Right lung (tissue), 5 donors: ENCODE data around the gene TMOD2. TPM values are rescaled to one million over a fixed set of nuclear protein-coding genes. Genes with fewer than 3 reads are reported as not detected.
"Not testable (repeated sequence)": the region's sequence is repeated elsewhere in the genome, so short reads cannot be mapped to it uniquely, and the experiment has no call there.

Experiments
- DNase-seq, 2 donors: peaks; one replicate each; pipeline ENCODE4 v3.0.0-alpha.2; 2013
- polyA plus RNA-seq, 5 donors: library from polyadenylated mRNA; unstranded; fragments of 120-200 nt; gene quantifications; one replicate each; pipeline versions ENCODE4 v1.2.1 to v1.2.3, GENCODE V29; 2013; ENCODE audit warnings: inconsistent platforms in 1 of 5, low replicate concordance in 1 of 5; ENCODE audit not compliant: insufficient read length in 5 of 5, insufficient read depth in 1 of 5

TMOD2 gene
- polyA plus RNA-seq, 5 donors: 4.6 to 6.8 (median 6.6) TPM

DNA sequence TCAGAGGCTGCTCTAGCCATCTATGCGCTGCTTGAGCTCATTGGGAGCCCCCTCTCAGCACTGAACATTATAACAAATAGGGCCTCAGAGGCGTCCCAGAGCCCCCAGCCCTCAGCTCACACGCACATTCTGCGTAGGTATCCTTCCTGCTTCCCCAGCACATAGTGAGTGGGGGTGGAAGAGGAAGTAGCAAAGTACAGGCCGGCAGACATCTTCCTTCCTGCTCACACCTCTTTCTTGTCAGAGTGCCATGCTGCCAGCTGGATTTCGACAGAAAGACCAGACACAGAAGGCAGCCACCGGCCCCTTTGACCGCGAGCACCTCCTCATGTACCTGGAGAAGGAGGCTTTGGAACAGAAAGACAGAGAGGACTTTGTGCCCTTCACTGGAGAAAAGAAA lies 16.6 kb downstream of the TMOD2 start:
- no peak for DNase-seq

DNA sequence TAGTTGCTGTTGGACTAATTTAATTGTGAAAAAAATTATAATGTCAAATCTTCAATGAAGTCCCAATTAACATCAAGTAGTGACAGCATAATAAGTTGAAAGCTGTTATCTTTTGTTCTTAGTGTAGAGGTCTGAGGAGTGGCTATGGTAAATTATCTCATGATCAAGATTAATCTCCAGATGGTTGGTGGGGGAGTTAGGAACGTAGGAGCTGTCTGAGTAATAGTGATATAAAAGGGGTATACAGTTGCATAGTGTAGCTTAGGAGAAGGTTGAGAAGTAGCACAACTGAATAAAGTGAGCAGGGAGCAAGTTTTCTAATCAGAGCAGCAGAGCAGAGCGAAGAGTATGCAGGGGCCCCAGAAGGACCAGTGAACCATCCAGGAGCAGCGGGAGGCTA lies 19.5 kb downstream of the TMOD2 start:
- no peak for DNase-seq

DNA sequence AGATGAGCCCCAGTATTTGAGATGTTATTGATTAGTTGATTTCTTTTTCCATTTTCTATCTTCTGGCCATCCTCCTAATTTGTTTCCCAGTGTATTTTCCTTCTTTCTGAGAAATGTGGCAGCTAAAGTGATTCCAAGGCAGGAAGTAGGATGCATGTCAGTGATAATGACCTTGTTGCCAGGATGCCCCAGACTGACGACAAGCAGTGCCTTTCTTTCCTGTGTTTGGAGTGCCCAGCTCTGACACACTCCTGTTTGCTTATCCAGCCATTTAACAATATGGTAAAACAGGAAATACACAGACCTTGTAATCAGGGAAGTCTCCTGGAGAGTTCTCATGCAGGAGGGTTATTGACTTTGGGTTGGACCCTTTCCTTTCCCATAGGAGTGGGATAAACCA lies 20.4 kb downstream of the TMOD2 start:
- no peak for DNase-seq

DNA sequence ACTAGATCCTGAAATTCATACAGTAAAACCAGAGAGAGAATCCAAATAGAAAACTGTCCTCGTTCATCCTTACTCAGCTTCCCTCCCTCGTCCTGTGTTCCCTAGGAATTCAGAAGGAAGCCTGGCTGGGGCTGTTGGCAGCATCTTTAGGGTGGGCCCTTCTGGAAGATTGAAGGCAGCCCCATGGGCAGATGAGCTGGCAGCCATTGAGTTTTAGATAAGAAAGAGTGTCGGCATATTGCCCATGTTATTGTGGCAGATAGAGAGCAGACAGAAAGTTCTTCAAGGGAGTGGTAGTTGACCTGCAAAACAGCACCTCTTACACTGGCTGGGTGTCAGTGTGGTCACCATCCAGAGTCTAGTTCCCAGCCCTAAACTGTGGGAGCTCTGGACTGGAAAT lies 23.5 kb downstream of the TMOD2 start:
- DNase-seq: no peak

DNA sequence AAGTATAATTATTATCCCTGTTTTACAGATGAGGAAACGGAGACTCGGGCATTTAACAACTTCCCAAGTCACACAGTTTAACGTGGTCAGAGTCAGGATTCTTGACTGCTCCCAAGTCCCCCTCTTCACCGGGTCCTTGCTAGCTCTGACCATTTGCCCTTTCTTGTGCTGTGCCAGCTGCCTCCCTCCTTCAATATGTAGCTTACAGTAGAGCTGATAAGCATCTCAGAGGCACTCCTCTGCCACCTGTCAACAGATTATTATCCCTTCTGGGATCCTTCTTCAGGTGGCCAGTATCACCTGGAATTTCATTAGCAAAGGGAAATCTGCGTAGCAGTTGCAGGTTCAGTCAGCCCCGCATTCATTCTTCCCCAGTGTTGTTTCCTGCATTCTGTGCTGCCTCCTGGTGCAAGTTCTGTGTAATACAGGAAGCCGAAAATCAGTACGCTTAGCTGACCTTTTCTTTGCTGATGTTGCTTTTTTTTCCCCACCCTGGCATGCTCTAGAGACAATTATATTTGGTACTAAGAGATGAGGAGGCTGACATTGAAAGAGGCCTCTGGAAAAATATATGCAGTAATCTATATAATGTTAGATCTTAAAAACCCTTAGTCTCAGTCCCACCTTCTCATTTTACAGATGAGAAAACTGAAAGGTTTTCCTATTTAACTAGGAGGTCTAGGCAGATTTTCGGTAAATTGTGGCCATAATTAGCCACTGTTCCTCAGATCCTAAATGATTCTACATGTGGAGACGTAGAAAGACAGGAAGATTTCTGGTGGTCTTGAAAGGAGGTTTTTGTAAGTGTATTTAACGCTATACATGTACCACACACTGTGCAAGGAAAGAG lies 24.8 kb downstream of the TMOD2 start:
- peak in 1 of 2 donors; percentile 46 for DNase-seq

DNA sequence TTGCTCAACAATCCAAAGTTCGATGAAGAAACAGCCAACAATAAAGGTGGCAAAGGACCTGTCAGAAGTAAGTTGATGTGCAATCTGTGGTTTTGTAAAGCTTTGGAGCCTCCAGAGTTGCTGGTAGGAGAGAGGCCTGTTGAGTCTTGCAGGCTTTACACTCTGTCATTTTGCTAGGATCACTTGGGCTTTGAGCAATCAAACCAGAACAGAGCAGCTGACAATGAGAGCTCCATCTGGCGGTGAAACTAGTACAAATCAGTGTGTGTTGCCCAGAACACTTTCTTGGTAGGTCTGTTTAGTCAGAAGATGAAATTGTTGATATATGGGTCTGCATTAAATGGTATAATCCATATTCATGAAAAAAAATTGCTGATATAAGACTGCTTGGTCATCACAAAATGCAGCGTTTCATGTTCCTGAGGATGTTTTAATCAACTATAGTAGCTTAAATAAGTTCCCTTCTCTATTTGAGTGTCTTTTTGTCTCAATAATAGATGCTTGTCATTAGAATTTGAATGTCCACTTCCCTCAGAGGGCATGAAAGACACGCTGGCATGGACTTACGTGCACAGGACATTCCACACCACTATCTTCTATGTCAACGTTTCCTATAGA lies 25.7 kb downstream of the TMOD2 start:
- DNase-seq: peak; percentile 49 to 70

DNA sequence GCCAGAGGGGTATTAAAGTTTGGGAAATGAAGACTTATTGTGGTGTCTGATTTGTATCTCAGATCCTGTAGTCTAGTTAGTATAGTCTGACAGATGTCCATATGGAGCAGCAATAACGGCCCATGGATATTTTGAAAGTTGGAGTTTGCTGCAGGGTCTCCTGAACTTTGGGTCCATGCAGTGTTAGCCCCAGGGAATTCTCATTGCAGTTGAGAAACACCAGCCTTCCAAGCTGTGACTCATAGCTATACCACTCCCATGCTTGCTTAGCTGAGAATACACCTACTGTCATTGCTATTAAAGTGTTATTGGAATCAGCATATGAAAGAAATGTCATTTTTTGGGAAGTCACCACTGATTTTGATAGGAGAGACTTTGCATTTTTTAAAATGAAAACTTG lies 29.2 kb downstream of the TMOD2 start:
- no peak for DNase-seq

DNA sequence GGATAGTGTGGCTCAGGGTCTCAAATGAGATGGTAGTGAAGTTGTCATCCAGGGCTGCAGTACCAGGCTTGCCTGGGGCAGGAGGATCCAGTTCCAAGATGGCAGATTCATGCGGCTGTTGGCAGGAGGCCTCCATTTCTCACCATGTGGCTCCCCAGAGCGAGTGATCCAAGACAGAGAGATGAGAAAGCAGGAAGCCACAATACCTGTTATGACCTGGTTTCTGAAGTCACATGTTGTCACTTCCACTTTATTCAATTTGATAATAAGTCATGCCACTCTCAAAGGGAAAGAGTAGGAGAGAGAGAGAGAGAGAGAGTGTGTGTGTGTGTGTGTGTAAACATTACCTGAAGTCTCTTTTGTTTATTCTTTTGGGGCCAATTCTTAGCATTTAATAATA lies 30.1 kb downstream of the TMOD2 start:
- no peak for DNase-seq

DNA sequence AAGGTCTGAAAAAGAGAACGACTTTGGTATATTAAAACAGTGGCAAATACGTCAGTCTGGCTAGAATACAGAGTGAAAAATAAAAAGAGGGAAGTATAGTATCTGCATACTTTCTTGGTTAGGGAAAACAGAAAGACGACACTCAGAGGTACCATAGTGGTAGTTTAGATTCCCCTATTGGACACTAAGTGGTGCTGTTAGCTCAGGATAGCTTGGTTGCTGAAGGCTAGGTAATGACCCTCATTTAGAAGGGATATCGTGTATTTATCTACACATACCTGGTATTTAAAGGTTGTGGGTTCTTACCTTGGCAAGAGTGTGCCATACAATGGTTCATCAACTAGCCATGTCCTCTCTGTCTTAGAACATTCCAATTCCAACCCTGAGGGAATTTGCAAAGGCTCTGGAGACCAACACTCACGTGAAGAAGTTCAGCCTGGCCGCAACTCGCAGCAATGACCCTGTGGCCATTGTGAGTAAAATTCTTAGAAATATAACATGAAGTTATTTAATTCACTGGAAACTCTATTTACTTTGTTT lies 31.0 kb downstream of the TMOD2 start:
- DNase-seq: no peak

DNA sequence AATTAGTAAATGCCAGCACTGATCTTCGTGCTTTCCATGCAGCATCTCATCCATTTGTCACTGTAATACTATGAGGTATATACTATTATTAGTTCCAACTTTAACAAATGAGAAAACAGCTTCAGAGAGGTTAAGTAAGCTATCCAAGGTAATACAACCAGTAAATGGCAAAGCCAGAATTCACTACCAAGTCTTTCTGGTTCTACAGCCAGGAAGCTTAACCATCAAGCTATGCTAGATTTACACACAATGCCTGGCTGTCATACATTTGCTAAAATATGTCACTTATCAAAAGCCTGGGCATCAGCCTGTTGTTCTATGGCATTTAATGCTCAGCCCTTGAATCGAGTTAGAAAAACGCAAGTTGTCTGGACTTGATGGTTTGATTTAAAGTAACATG lies 32.6 kb downstream of the TMOD2 start:
- DNase-seq: no peak

DNA sequence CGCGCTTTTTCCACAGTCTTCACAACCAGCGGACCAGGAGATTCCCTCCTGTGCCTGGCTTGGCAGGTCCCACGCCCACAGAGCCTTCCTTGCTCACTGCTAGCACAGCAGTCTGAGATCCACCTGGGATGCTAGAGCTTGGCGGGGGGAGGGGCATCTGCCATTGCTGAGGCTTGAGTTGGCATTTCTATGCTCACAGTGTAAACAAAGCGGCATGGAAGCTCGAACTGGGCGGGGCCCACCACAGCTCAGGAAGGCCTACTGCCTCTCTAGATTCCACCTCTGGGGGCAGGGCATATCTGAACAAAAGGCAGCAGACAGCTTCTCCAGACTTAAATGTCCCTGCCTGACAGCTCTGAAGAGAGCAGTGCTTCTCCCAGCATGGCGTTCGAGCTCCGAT lies 35.7 kb downstream of the TMOD2 start:
- not testable (repeated sequence) for DNase-seq

DNA sequence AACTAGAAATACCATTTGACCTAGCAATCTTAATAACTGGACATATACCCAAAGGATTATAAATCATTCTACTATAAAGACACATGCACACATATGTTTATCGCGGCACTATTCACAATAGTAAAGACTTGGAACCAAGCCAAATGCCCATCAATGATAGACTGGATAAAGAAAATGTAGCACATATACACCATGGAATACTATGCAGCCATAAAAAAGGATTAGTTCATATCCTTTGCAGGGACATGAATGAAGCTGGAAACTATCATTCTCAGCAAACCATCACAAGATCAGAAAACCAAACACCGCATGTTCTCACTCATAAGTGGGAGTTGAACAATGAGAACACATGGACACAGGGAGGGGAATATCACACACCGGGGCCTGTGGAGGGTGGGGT lies 41.1 kb downstream of the TMOD2 start:
- not testable (repeated sequence) for DNase-seq

DNA sequence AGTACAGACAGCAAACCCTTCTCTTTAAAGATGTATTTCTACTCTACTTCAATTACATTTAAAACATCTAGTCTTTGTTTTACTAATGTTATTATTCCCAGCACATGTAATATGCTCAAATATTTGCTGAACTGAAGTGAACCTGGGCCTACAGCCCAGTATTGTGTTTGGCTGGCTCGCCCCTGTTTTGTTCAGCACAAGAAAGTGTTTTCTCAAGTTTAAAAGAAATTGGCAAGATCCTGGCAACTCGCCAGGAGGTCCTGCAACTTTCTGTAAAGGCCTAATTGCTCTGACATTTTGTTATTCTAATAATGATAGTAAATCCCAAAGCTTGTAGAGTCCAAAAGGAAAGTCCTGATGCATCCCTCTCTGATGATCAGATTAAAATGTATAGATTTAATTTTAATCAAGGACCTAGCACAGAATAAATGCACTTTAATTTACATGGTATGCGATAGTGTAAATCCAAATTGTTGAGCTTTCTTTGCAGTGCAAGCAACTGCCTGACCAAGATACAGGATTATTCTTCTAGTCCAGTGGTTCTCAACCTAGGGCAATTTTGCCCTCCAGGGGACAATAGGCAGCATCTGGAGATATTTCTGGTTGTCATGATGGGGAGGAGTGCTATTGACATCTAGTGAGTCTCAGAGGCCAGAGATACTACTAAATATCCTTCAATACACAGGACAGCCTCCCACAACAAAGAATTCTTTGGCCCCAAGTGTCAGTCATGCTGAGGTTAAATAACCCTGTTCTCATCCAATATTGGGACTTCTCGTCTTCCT lies 42.3 kb downstream of the TMOD2 start:
- peak; percentile 75 to 82 for DNase-seq

DNA sequence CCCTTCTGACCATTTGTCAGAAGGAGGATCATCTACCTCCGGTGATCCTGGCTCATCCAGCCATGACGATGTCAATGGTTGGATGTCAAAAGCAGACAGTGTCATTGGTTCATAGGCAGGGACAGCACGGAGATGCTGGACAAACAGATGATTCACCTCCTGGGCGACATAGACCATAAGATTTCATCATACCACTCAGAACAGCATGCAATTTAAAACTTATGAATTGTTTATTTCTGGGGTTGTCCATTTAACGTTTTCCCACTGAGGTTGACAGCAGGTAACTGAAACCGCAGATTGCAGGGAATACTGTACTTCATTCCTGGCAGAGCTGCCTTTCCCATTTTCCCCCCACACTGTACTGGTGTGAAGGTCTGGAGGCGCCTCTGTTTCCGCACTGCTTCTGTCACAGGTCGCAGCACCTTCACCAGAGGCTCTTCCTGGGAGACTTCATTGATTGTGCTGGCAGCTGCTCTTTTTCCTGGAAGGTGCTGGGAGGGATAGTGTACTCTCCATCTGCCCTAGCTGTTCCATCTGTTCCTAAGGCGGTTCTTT lies 45.5 kb downstream of the TMOD2 start:
- no peak for DNase-seq

DNA sequence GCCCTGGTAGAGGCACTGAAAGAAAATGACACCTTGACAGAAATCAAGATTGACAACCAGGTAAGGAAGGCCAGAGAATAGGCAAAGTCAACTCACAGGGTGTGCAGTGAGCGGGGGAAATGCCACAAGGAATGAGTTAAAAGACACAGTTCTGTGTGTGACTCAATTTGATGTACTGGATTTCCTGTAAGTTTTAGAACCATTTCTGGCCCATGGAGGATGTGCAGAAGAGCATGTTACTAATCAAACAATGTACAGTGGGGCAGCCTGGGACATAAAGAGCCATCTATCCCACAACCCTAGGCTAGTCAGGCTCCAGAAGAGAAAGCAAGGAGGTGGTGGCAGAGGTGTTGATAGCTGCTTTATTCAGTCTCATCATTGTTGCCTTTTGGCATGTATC lies 46.9 kb downstream of the TMOD2 start:
- no peak for DNase-seq

DNA sequence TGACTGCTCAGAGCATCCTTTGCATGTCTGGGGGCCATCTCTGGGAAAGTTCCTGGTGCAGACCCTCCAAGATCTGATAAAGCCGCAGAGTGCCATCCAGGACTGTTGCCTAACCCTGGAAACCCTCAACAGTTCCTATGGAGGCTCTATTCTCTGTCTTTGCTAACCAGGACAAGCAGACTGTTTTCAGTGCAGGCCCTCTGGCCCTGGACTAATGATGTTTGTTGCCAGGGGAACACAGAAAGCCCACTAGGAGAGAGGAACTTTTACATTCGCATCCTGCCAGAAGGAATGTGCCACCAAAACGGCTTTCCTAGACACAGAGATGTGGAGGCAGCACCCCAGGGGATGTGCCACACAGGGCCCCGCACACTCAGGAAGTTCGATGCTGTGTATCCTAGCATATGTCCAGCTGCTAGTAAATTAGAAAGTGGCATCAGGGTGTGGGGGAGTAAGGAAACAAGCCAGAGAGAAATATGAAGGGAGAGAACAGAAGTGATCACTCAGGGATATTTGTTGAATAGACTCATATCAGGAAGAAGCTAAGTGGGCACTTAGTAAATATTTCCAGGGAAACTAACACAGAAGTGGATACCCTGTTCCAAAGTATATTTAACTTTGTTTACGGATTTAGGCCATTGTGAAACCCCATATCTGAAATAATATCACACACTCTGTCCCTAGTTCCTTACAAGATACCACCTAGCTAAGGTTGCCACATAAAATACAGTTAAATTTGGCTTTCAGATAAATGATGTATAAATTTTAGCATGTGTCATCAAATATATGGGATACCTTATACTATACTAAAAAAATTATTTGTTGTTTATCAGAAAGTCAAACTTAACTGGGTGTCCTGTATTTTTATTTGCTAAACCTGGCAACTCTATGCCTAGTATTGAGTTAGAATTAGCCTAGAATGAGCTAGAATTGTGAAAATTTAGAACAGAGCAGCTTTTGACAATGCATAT lies 48.2 kb downstream of the TMOD2 start:
- no peak for DNase-seq

DNA sequence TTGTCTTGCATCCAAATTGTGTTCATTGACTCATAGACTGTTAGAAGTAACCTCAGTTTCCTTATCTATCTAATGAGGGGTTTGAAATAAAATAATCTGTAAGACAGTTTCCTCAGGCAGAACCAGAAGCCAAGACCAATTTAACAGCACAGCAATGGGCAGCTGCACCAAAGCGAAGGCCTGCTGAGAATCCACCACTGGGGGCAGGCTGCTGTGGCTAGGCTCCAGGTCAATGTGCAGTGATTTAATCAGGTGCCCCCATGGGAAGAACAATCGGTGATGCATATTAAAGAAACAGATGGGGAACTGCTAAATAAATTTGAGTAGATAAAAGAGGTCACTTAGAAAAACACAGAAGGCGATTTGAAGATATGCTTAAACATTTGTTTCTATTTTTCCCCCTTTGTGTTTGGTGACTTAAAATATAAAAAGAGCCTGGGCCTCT lies 50.0 kb downstream of the TMOD2 start:
- peak; percentile 28 to 45 for DNase-seq

DNA sequence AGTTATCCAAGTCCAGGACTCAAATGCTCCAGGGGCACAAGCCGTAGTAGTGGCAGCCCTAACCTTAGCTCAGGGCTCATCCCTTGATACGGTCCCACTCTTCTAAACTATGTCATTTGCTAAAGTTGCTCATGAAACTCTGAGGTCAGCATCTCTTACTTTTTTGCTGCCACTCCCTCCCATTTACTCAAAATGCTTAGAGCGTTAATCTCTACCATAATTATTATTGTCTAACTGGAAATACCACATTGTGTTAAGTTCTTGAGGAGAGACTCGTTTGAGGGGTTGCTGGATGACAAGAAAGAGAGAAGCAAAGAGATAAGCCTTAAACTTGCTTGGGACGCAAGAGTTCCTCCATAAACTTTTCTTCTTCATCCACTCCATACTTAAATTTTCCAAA lies 51.2 kb downstream of the TMOD2 start:
- DNase-seq: no peak

DNA sequence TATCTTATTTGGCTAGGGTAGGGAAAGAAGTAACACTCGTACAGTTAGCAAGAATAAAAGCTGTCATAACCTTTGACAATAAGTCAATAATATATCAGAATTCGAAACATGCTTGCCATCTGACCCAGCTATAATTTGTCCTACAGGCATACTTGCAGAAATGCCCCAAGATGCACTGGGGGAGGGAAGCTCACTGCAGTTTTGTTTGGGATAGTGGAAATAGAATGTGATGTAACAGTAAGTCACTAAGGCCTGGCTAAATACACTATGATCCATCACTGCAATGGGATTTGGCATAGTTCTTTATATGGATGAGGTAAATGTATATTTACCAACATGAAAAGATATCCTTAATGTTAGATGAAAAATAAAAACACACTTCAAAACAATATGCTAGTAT lies 52.6 kb downstream of the TMOD2 start:
- DNase-seq: no peak

DNA sequence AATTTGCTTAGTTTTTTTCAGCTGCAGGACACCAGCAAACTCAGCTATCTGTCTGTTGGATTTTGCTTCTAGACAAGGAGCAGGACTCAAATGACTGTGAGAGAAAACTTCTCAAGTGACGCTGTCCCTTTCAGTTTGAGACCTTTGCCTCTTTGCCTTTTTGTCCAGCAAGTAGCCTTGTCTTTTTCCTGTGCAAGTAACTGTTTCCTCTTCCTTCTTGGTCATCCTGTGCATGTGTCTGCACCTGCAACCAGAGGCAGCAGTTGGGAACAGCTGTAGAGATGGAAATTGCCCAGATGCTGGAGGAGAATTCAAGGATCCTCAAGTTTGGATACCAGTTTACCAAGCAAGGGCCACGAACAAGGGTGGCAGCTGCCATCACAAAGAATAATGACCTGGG lies 54.7 kb downstream of the TMOD2 start:
- no peak for DNase-seq

DNA sequence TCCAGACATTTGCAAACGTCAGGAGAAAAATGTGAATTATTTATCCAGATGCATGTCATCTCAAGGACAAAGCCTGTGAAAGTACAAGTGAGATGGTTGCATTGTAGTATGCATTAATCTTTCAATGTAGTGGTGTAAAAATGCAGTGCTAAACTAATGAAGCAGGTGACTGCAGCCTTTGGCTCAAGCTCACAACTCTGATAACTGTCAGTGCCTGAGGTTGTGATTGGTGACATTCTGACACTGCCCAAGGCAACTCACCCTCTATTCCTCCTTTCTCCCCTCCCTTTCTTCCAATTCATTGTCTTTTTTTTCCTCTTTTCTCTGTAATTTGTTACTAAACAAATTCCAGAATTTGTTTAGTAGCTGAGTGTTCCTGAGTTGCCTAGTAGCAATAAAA lies 58.1 kb downstream of the TMOD2 start:
- no peak for DNase-seq
